H1 (cell line): ENCODE results near the gene ZBED4. TPM values are rescaled to one million over a fixed set of nuclear protein-coding genes. Genes with fewer than 3 reads are reported as not detected.

Experiments
- CBX8 ChIP-seq: fragments of 300-800, 300-1000 bp; sonication (generic); IDR thresholded peaks from 2 replicates; pipeline ENCODE4 v1.7.1; 2016; ENCODE audit warnings: low read depth, low read length, borderline replicate concordance
- polyA plus RNA-seq, 7 experiments: library from polyadenylated mRNA; depleted of rRNA in 3 of 7; stranded (reverse) in 5 of 7; unstranded in 2 of 7; fragments of >200 nt in 5 of 7; fragments of 200-250 nt in 2 of 7; gene quantifications; 1 replicate in 5 of 7; 2 replicates in 1 of 7; 4 replicates in 1 of 7; pipeline versions ENCODE4 v1.2.1 to v1.2.3, GENCODE V29; 2011 to 2013; ENCODE audit warnings: missing spikeins in 2 of 7, mixed read lengths in 2 of 7
- total RNA-seq: library from RNA; stranded (reverse); fragmentation: NEBNext Ultra II Directional; extraction: Animal tissue kit (Norgen Biotek cat#: 25700); gene quantifications from 2 replicates; pipeline ENCODE4 v1.2.1, GENCODE V29; 2021

The ZBED4 gene
- total and polyA plus RNA-seq, 2 of the 8 experiments (the other 6 are each of a cell fraction or from before 2014, with no cell fraction given): 11.0 to 28.3 TPM

DNA sequence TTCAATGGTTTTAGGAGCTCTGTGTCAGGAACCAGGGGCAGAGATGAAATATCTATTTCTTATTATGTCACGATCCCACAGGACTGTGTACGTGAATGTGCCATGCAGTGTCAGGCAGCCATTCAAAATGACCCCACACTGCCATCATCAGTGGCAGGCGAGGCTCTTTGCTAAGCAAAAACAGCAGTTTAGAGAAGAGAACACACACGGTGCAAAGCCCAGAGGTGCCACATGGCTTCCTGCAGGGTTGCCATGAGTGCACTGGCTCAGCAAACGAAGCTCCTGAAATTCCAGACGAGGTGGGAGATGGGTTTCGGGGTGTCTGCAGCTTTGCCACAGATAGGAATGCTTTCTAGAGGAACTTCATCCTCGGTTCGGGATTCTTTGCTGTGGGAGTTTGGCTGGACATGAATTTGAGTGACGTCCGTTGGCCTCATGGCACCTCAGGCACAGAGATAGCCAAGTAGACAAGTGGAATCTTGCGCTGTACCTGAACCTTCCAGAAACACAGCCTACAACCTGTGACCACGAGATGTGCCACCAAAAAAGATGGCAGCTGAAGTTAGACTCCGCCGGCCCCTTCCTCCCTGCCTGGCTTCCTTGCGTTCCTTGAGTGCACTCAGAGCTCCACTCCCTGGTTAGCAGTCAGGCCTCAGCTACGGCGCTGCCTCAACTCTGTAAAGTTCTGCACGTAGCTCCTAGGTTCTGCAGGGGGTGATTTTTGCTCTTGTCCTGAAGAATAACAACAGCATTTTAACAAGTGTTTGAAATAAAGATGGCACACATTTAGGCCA is 7.8 kb upstream of the ZBED4 start (continued):
- TF ChIP-seq CBX8: no peak
- TF ChIP-seq, all 59 proteins: peak for 0
